HG03103 (cell line): Measurements from ENCODE around the gene HIP1.
"Not testable (repeated sequence)": the region's sequence is repeated elsewhere in the genome, so short reads cannot be mapped to it uniquely, and the experiment has no call there.

ENCODE experiments used
- ATAC-seq: cut with Tn5 transposase; IDR thresholded peaks from one replicate; pipeline ENCODE4 v1.9.1; 2021; ENCODE audit warnings: low read depth; ENCODE audit not compliant: unreplicated experiment

HIP1 gene

GRCh38 chr7:75591467-75592255 lies 147.1 kb downstream of the HIP1 start:
- no peak for ATAC-seq

- no peak for ATAC-seq
Observed at GRCh38 chr7:75590373-75591005, 148.3 kb downstream of the HIP1 start.

- no peak for ATAC-seq
Observed at GRCh38 chr7:75584354-75584753, 154.4 kb downstream of the HIP1 start.

GRCh38 chr7:75583255-75583654 lies 155.5 kb downstream of the HIP1 start:
- ATAC-seq: no peak

GRCh38 chr7:75579899-75580298 lies 158.8 kb downstream of the HIP1 start:
- ATAC-seq: no peak

GRCh38 chr7:75578081-75578480 lies 160.7 kb downstream of the HIP1 start:
- ATAC-seq: no peak

GRCh38 chr7:75575488-75576121 lies 163.1 kb downstream of the HIP1 start:
- no peak for ATAC-seq

GRCh38 chr7:75573477-75574019 lies 165.2 kb downstream of the HIP1 start:
- ATAC-seq: no peak

- ATAC-seq: no peak
Observed at GRCh38 chr7:75572814-75573213, 165.9 kb downstream of the HIP1 start.

- ATAC-seq: no peak
Observed at GRCh38 chr7:75572396-75572795, 166.3 kb downstream of the HIP1 start.

GRCh38 chr7:75571209-75571608 lies 167.5 kb downstream of the HIP1 start:
- ATAC-seq: no peak

- ATAC-seq: not testable (repeated sequence)
Observed at GRCh38 chr7:75569629-75570282, 169.0 kb downstream of the HIP1 start.

GRCh38 chr7:75567948-75568595 lies 170.7 kb downstream of the HIP1 start:
- no peak for ATAC-seq

- no peak for ATAC-seq
Observed at GRCh38 chr7:75565132-75565837, 173.5 kb downstream of the HIP1 start.

- no peak for ATAC-seq
Observed at GRCh38 chr7:75563171-75563570, 175.6 kb downstream of the HIP1 start.

- no peak for ATAC-seq
Observed at GRCh38 chr7:75559976-75560365, 178.8 kb downstream of the HIP1 start.

GRCh38 chr7:75559355-75559975 lies 179.3 kb downstream of the HIP1 start:
- ATAC-seq: no peak

- ATAC-seq: not testable (repeated sequence)
Observed at GRCh38 chr7:75556835-75557234, 181.9 kb downstream of the HIP1 start.

- ATAC-seq: no peak
Observed at GRCh38 chr7:75555736-75556135, 183.0 kb downstream of the HIP1 start.
